Right atrium auricular region (tissue), 2 donors: ENCODE data around the gene ITGA8. TPM values are rescaled to one million over a fixed set of nuclear protein-coding genes. Genes with fewer than 3 reads are reported as not detected.
"Not testable (repeated sequence)": the region's sequence is repeated elsewhere in the genome, so short reads cannot be mapped to it uniquely, and the experiment has no call there.

Experiments
- DNase-seq: peaks from one replicate; pipeline ENCODE4 v3.0.0-alpha.2; 2019; ENCODE audit warnings: low spot score
- H3K27ac ChIP-seq, 2 donors: fragments of 200-600 bp; sonication (generic); 1 replicate in 1 of 2; 2 replicates in 1 of 2; pipeline ENCODE4 v1.5.1; 2016 to 2019
- H3K27me3 ChIP-seq, 2 donors: fragments of 200-600 bp; sonication (generic); one replicate each; pipeline versions ENCODE4 v1.5.1 to v1.6.0; 2017 to 2019
- H3K36me3 ChIP-seq: fragments of 200-600 bp; sonication (generic); one replicate; pipeline ENCODE4 v1.5.1; 2016
- H3K4me1 ChIP-seq, 2 donors: fragments of 200-600 bp; sonication (generic); one replicate each; pipeline versions ENCODE4 v1.5.1 to v1.6.0; 2017 to 2019
- H3K4me3 ChIP-seq, 2 donors: fragments of 200-600 bp; sonication (generic); 1 replicate in 1 of 2; 2 replicates in 1 of 2; pipeline ENCODE4 v1.5.1; 2017 to 2019; ENCODE audit warnings: mild to moderate bottlenecking in 1 of 2, moderate library complexity in 1 of 2
- H3K9me3 ChIP-seq, 2 donors: fragments of 200-600 bp; sonication (generic); one replicate each; pipeline ENCODE4 v1.5.1; 2019
- total RNA-seq, 2 donors: library from RNA; depleted of rRNA; stranded (reverse); fragments of >200 nt; gene quantifications; one replicate each; pipeline ENCODE4 v1.1.0, GENCODE V29; 2016
- TF ChIP-seq, protein P1 (sequence below), 2 donors: fragments of 200-600 bp; sonication (generic); IDR thresholded peaks; one replicate each; pipeline ENCODE4 v1.5.1; 2019; ENCODE audit warnings: antibody characterized with exemption in 2 of 2

The ITGA8 gene
- total RNA-seq, 2 donors from 2014 or later, result 4.9 to 6.4 TPM

DNA sequence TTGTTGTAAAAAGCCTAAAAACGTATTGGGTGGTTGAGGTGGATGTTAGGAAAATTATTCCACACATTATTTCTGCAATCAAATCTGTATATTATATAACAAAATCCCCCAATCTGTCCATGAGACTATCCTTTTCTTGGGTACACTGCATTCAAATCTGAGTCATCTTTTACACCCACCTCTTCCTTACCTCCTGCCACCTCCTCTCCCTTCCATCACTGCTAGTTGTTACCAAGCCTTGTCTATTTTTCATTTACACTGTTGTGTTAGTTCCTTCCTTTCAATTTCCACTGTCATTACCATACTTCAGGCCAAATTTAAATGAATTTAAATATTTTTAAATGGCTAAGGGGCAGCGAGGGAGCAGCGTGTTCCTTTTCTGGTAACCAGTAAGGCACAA lies 83.3 kb downstream of the ITGA8 start:
- Histone ChIP-seq H3K27me3 (no peaks in the 10 kb centered on the region), H3K4me3 (no peak overlapping the region), H3K27ac (no peak overlapping the region), H3K4me1 (no peaks in the 10 kb centered on the region), H3K9me3 (no peaks in the 10 kb centered on the region), H3K36me3 (no peaks in the 10 kb centered on the region)
- DNase-seq, result no peak
- TF ChIP-seq, protein P1, sequence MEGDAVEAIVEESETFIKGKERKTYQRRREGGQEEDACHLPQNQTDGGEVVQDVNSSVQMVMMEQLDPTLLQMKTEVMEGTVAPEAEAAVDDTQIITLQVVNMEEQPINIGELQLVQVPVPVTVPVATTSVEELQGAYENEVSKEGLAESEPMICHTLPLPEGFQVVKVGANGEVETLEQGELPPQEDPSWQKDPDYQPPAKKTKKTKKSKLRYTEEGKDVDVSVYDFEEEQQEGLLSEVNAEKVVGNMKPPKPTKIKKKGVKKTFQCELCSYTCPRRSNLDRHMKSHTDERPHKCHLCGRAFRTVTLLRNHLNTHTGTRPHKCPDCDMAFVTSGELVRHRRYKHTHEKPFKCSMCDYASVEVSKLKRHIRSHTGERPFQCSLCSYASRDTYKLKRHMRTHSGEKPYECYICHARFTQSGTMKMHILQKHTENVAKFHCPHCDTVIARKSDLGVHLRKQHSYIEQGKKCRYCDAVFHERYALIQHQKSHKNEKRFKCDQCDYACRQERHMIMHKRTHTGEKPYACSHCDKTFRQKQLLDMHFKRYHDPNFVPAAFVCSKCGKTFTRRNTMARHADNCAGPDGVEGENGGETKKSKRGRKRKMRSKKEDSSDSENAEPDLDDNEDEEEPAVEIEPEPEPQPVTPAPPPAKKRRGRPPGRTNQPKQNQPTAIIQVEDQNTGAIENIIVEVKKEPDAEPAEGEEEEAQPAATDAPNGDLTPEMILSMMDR (IDR thresholded peaks at IDR 0.05), result no peak

DNA sequence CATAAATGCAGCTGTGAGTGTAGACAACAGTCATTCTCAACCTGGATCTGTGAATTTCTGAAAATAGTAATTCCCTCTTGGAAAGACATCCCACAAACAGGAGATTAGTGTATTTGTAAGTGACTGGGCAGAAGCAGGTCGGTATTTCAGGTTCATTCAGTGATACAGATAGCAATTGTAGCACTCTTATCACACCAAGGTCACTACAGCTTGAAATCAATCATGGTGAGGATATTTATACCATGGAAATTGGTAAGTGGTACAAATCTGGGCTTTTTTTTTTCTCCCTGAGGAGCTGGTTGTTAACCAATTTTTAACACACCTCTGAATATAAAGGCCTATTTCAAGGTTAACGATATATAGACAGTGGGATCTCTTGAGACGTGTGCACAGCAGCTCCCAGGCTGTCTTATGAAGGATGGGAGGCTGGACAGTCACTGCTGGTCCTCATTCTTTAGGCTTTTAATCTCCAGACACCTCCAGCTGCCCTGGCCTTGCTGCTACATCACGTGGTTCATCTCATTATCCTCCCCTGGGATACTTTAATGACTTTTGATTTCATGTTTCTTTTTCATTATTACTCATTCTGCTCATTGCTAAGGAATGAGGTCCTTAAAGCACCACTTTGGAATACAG lies 87.1 kb downstream of the ITGA8 start:
- H3K27ac ChIP-seq, result no peak overlapping the region
- no peaks in the 10 kb centered on the region for H3K27me3 ChIP-seq
- no peak overlapping the region for H3K4me3 ChIP-seq
- no peaks in the 10 kb centered on the region for H3K36me3 ChIP-seq
- no peaks in the 10 kb centered on the region for H3K9me3 ChIP-seq
- TF ChIP-seq, protein P1 (IDR thresholded peaks at IDR 0.05), result no peak
- no peaks in the 10 kb centered on the region for H3K4me1 ChIP-seq
- DNase-seq, result no peak

DNA sequence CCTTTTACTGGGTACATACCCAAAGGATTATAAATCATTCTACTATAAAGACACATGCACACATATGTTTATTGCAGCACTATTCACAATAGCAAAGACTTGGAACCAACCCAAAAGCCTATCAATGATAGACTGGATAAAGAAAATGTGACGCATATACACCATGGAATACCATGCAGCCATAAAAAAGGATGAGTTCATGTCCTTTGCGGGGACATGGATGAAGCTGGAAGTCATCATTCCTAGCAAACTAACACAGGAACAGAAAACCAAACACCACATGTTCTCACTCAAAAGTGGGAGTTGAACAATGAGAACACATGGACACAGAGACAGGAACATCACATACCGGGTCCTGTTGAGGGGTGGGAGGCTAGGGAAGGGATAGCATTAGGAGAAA lies 88.5 kb downstream of the ITGA8 start:
- H3K27me3 ChIP-seq, H3K9me3 ChIP-seq, DNase-seq, H3K4me1 ChIP-seq, H3K4me3 ChIP-seq, H3K36me3 ChIP-seq, H3K27ac ChIP-seq: not testable (repeated sequence)

DNA sequence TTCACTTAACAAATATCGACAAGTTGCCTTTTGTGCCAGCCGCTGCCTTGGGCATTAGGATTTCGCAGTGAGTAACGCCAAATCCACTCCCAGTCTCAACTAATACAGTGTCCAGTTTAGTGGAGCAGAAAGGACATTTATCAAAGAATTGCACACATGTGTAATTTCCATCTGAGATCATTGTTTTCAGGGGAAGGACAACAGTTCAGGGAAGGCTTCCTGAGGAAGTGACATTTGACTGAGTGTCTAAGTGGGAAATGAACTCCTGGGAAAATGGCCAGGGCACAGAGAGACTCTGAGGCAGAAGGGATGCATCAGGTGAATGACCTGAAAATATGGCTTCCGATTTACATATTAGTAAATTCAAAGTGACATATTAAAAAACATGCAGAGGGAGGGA lies 89.4 kb downstream of the ITGA8 start:
- no peak for DNase-seq
- TF ChIP-seq, protein P1 (IDR thresholded peaks at IDR 0.05), result no peak
- Histone ChIP-seq H3K27ac (no peak overlapping the region), H3K4me3 (no peak overlapping the region), H3K9me3 (no peaks in the 10 kb centered on the region), H3K4me1 (peaks cover 0 to 2% of the 10 kb centered on the region in 2 donors), H3K36me3 (no peaks in the 10 kb centered on the region), H3K27me3 (no peaks in the 10 kb centered on the region)

DNA sequence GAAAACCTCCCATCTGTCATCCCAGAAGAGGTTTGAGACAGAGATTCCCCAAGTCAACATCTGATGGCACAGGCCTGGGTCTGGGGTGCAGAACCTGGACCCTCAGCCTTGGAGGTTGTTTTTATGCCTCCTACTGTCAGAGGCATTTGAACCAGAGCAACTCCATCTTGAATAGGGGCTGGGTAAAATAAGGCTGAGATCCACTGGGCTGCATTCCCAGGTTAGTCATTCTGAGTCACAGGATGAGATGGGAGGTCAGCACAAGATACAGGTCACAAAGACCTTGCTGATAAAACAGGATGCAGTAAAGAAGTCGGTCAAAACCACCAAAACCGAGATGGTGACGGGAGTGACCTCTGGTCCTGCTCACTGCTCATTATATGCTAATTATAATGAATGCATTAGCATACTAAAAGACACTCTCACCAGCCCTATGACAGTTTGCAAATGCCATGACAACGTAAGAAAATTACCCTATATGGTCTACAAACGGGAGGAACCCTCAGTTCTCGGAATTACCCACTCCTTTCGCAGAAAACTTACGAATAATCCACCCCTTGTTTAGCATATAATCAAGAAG lies 92.0 kb downstream of the ITGA8 start:
- Histone ChIP-seq H3K27me3 (no peaks in the 10 kb centered on the region), H3K36me3 (no peaks in the 10 kb centered on the region), H3K4me1 (peaks cover 0 to 6% of the 10 kb centered on the region in 2 donors), H3K27ac (no peak overlapping the region), H3K9me3 (no peaks in the 10 kb centered on the region), H3K4me3 (no peak overlapping the region)
- DNase-seq, result no peak
- TF ChIP-seq, protein P1 (IDR thresholded peaks at IDR 0.05), result no peak

DNA sequence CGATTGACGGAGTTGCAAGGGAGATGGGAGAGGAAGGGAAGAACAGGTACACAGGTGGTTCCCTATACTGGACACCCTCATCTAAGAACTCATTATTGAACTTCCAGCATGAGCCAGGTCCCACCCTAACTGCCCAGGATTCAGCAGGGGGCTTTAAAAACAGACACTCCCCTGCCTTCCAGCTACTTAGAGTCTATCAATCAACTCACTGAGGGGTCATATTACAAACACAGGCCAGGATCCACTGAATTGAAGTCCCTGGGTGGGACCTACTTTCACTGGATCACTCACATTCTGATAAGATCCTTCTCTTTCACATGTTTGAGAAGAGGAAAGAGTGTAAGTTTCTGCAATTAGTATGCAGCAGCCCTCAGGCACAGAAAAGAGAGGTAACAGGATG lies 92.8 kb downstream of the ITGA8 start:
- Histone ChIP-seq H3K36me3 (no peaks in the 10 kb centered on the region), H3K4me1 (peaks cover 0 to 6% of the 10 kb centered on the region in 2 donors), H3K4me3 (no peak overlapping the region), H3K27me3 (no peaks in the 10 kb centered on the region), H3K9me3 (no peaks in the 10 kb centered on the region), H3K27ac (no peak overlapping the region)
- TF ChIP-seq, protein P1 (IDR thresholded peaks at IDR 0.05), result no peak
- no peak for DNase-seq
